OCI-LY7 (cell line): ENCODE data around the gene PTPRCAP.

Experiments
- EZH2phosphoT487 ChIP-seq: fragments of 200-600 bp; sonication (generic); IDR thresholded peaks from 2 replicates; pipeline ENCODE4 v1.6.1; 2018; ENCODE audit warnings: low read depth, borderline replicate concordance, mild to moderate bottlenecking, mixed run types, antibody characterized with exemption, low read length, moderate library complexity, mixed read lengths
- TF ChIP-seq, protein P1 (sequence below): fragments of 200-600 bp; sonication (generic); conservative IDR thresholded peaks from 2 replicates; pipeline ENCODE4 v1.5.1; 2014; ENCODE audit warnings: mild to moderate bottlenecking, antibody characterized with exemption, low read length, moderate library complexity, mixed read lengths

DNA sequence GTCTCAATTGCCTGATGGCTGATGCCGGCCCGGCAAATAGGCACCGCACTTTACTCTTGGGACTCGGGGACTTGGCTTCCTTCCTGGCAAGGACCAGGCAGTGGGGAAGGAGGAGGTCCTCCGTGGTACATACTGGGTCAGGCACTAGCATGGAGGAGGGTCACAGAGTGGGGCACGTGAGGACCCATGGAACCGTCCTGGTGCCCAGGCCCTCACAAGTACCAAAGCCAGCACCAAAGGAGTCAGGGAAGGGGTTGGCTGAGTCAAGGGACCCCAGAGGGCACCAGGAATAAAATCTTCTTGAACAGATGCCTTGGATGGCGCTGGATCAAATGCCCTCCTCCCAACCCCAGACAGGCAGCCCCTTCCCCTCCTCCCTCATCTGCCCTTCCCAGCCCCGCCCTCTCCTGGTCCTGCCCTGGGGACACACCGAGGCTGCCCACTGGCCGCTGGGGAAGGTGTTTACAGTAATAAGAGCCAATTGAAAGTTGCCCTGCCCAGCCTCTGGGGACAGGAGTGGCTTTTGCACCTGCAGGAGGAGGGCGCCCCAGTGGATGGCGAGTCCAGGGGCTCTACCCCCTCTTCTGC lies 27.6 kb downstream of the PTPRCAP start:
- TF ChIP-seq, protein P1, sequence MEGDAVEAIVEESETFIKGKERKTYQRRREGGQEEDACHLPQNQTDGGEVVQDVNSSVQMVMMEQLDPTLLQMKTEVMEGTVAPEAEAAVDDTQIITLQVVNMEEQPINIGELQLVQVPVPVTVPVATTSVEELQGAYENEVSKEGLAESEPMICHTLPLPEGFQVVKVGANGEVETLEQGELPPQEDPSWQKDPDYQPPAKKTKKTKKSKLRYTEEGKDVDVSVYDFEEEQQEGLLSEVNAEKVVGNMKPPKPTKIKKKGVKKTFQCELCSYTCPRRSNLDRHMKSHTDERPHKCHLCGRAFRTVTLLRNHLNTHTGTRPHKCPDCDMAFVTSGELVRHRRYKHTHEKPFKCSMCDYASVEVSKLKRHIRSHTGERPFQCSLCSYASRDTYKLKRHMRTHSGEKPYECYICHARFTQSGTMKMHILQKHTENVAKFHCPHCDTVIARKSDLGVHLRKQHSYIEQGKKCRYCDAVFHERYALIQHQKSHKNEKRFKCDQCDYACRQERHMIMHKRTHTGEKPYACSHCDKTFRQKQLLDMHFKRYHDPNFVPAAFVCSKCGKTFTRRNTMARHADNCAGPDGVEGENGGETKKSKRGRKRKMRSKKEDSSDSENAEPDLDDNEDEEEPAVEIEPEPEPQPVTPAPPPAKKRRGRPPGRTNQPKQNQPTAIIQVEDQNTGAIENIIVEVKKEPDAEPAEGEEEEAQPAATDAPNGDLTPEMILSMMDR = no peak
- TF ChIP-seq EZH2phosphoT487 = no peak
